Glutamatergic neuron (in vitro differentiated cells): Measurements from ENCODE around the gene FOXL2NB. TPM values are rescaled to one million over a fixed set of nuclear protein-coding genes. Genes with fewer than 3 reads are reported as not detected.

Experiments
- DNase-seq: peaks from one replicate; pipeline ENCODE4 v3.0.0; 2022
- H3K27ac Mint-ChIP-seq: one replicate; pipeline ENCODE4 v1.8.0; 2020; ENCODE audit warnings: mild to moderate bottlenecking, mixed read lengths, inconsistent platforms; ENCODE audit not compliant: unreplicated experiment
- H3K27me3 Mint-ChIP-seq: one replicate; pipeline ENCODE4 v1.8.0; 2020; ENCODE audit warnings: mild to moderate bottlenecking, moderate library complexity, mixed read lengths, inconsistent platforms; ENCODE audit not compliant: unreplicated experiment
- H3K36me3 Mint-ChIP-seq: one replicate; pipeline ENCODE4 v1.8.0; 2020; ENCODE audit warnings: mild to moderate bottlenecking, mixed read lengths, inconsistent platforms; ENCODE audit not compliant: unreplicated experiment
- H3K4me1 Mint-ChIP-seq: one replicate; pipeline ENCODE4 v1.8.0; 2020; ENCODE audit warnings: mild to moderate bottlenecking, low read depth, mixed read lengths, inconsistent platforms; ENCODE audit not compliant: unreplicated experiment
- H3K4me3 Mint-ChIP-seq: one replicate; pipeline ENCODE4 v1.8.0; 2020; ENCODE audit warnings: mild to moderate bottlenecking, mixed read lengths, inconsistent platforms; ENCODE audit not compliant: unreplicated experiment
- H3K9me3 Mint-ChIP-seq: one replicate; pipeline ENCODE4 v1.8.0; 2020; ENCODE audit warnings: mild to moderate bottlenecking, moderate library complexity, mixed read lengths, inconsistent platforms; ENCODE audit not compliant: unreplicated experiment
- total RNA-seq: library from RNA; stranded (reverse); fragmentation: NEBNext Ultra II Directional; extraction: Animal tissue kit (Norgen Biotek cat#: 25700); gene quantifications from one replicate; pipeline ENCODE4 v1.2.1, GENCODE V29; 2021; ENCODE audit not compliant: unreplicated experiment
- TF ChIP-seq, protein P1 (sequence below): fragments of 200-600 bp; sonication (generic); IDR thresholded peaks from one replicate; pipeline ENCODE4 v1.5.0; 2021; ENCODE audit not compliant: partially characterized antibody, unreplicated experiment

FOXL2NB gene
- total RNA-seq, 1 donor from 2014 or later, result 0.15 TPM

DNA sequence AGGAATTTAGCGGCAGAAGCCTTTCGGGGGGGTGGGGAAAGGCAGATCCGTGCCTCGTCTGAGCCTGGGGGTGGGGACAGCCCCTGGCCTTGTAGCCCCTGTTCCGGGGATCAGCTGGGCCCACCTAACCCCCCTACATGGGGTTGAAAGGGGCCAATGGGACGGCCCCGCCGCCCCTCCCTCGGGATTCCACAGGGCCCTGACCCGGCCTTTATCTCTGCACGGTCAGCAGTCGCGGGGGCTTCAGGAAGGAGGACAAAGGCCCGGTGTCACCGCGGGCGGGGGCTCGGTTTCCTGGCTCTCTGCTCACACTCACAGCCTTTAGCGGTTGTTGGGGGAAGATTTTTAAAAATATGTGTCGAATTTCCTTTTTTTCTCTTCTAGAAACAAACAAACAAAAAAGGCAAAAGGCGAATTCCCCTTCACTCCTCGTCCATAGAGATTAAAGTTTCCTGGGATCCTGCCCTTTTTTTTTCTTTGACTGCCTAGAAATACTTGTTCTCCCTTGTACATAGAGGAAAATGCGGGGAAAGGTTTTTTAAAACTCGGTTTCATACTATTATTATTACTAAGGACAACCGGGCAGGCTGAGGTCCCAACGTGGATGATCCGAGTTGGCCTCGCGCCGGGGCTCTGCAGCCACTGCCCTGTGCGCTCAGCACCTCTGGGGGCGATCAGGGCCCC lies 8.0 kb upstream of the FOXL2NB start:
- TF ChIP-seq, protein P1, sequence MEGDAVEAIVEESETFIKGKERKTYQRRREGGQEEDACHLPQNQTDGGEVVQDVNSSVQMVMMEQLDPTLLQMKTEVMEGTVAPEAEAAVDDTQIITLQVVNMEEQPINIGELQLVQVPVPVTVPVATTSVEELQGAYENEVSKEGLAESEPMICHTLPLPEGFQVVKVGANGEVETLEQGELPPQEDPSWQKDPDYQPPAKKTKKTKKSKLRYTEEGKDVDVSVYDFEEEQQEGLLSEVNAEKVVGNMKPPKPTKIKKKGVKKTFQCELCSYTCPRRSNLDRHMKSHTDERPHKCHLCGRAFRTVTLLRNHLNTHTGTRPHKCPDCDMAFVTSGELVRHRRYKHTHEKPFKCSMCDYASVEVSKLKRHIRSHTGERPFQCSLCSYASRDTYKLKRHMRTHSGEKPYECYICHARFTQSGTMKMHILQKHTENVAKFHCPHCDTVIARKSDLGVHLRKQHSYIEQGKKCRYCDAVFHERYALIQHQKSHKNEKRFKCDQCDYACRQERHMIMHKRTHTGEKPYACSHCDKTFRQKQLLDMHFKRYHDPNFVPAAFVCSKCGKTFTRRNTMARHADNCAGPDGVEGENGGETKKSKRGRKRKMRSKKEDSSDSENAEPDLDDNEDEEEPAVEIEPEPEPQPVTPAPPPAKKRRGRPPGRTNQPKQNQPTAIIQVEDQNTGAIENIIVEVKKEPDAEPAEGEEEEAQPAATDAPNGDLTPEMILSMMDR, result no peak
- peaks cover 25% of the 10 kb centered on the region for H3K27me3 Mint-ChIP-seq
- H3K27ac Mint-ChIP-seq, result no peak overlapping the region
- H3K4me3 Mint-ChIP-seq, result peak overlapping the region; percentile 55
- DNase-seq, result no peak
- peaks cover 6% of the 10 kb centered on the region for H3K9me3 Mint-ChIP-seq
- no peaks in the 10 kb centered on the region for H3K36me3 Mint-ChIP-seq
- H3K4me1 Mint-ChIP-seq, result peaks cover 2% of the 10 kb centered on the region

GRCh38 chr3:138939561-138940241 lies 7.3 kb upstream of the FOXL2NB start:
- H3K27ac Mint-ChIP-seq, result no peak overlapping the region
- H3K4me1 Mint-ChIP-seq, result peaks cover 2% of the 10 kb centered on the region
- no peak for DNase-seq
- peaks cover 10% of the 10 kb centered on the region for H3K9me3 Mint-ChIP-seq
- H3K27me3 Mint-ChIP-seq, result peaks cover 31% of the 10 kb centered on the region
- TF ChIP-seq, protein P1, result no peak
- H3K36me3 Mint-ChIP-seq, result no peaks in the 10 kb centered on the region
- H3K4me3 Mint-ChIP-seq, result peak overlapping the region; percentile 57

- TF ChIP-seq, protein P1, result no peak
- peak overlapping the region; percentile 55 for H3K4me3 Mint-ChIP-seq
- DNase-seq, result no peak
- H3K4me1 Mint-ChIP-seq, result peaks cover 2% of the 10 kb centered on the region
- H3K27me3 Mint-ChIP-seq, result peaks cover 34% of the 10 kb centered on the region
- H3K27ac Mint-ChIP-seq, result no peak overlapping the region
- peaks cover 10% of the 10 kb centered on the region for H3K9me3 Mint-ChIP-seq
- no peaks in the 10 kb centered on the region for H3K36me3 Mint-ChIP-seq
Measured at GRCh38 chr3:138940446-138940845, 6.6 kb upstream of the FOXL2NB start.

- Mint-ChIP-seq H3K36me3 (no peaks in the 10 kb centered on the region), H3K27ac (no peak overlapping the region), H3K9me3 (peaks cover 10% of the 10 kb centered on the region), H3K4me1 (peaks cover 2% of the 10 kb centered on the region), H3K4me3 (no peak overlapping the region), H3K27me3 (peaks cover 32% of the 10 kb centered on the region)
- TF ChIP-seq, protein P1, result peak; percentile 77
- peak; percentile 76 for DNase-seq
Measured at GRCh38 chr3:138941259-138941885, 5.6 kb upstream of the FOXL2NB start.

GRCh38 chr3:138942271-138942670 lies 4.7 kb upstream of the FOXL2NB start:
- no peak overlapping the region for H3K4me3 Mint-ChIP-seq
- DNase-seq, result no peak
- H3K27me3 Mint-ChIP-seq, result peaks cover 30% of the 10 kb centered on the region
- H3K9me3 Mint-ChIP-seq, result peaks cover 10% of the 10 kb centered on the region
- no peaks in the 10 kb centered on the region for H3K36me3 Mint-ChIP-seq
- peaks cover 2% of the 10 kb centered on the region for H3K4me1 Mint-ChIP-seq
- no peak overlapping the region for H3K27ac Mint-ChIP-seq
- TF ChIP-seq, protein P1, result no peak
